ENCODE results near the gene TSPO.

GRCh38 chr22:43198126-43198525 lies 46.8 kb downstream of the TSPO start:
- TF ChIP-seq CTCF (IDR thresholded peaks at IDR 0.05) (no peak), ZFX (IDR thresholded peaks at IDR 0.05; ENCODE audit: borderline replicate concordance) (no peak)

All from 22Rv1 (cell line).